GM21360 (cell line): ENCODE measurements around the gene RPLP1.

ENCODE experiments used
- ATAC-seq: cut with Tn5 transposase; IDR thresholded peaks from one replicate; pipeline ENCODE4 v1.9.1; 2021; ENCODE audit warnings: mild to moderate bottlenecking, moderate library complexity; ENCODE audit not compliant: unreplicated experiment

The RPLP1 gene

DNA sequence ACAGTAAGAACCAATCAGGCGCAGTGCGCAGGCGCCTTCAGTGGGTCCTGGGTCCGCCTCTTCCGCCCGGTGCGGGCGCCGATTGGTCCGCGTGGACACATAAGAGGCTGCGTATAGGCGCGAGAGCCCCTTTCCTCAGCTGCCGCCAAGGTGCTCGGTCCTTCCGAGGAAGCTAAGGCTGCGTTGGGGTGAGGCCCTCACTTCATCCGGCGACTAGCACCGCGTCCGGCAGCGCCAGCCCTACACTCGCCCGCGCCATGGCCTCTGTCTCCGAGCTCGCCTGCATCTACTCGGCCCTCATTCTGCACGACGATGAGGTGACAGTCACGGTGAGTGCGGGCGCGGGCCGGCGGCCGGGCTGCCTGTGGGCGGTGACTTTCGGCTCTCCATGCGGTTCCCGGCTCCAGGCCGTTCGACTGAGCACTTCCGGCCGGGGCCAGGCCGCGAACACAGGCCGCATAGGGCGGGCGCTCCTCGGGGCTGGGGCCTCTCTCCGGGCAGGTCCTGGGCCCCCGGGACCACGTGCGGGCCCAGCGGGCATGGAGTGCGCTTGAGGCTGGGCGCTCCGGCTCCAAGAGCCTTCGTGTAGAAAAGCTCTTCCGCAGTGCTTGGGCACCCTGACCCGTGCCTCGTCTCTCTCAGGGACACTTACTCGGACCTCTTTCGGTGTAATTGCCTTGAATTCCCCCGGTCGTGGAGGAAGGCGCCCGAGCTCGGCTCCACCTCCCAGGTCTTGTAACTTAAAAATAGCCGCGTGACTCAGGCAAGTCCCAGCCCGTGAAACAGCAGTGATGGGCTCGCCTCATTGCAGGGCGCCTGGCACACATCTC is at the start of gene RPLP1:
Gene RPLP1, plus strand, starts transcription at position 127 of the 830 bp plus-strand sequence. Its CDS starts 131 bp downstream, at position 258.
- peak; percentile 80 for ATAC-seq

GRCh38 chr15:69403594-69403993 is 49.0 kb upstream of the RPLP1 start:
- no peak for ATAC-seq

DNA sequence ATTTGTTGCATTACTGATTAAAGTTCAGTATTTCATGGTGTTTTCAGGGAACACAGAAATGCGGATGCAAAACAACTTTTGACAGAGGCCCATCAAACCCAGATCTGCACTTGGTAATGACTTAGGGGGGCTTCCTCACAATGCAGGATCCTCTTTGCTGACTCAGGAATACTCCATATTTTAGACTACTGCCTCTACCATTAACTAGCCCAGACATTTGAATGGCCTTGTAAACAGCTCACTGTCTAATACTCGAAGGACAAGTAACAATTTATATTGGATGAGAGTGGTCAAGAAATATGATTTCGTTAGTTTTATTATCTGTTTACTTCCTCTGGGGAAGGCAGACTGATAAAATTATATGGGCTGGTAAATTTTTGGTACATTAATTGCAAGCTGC is 47.5 kb upstream of the RPLP1 start:
- ATAC-seq: no peak

- no peak for ATAC-seq
These were observed 44.8 kb upstream of the RPLP1 start for GRCh38 chr15:69407719-69408400.

GRCh38 chr15:69408841-69409240 is 43.8 kb upstream of the RPLP1 start:
- no peak for ATAC-seq

- no peak for ATAC-seq
These were observed 42.3 kb upstream of the RPLP1 start for GRCh38 chr15:69410248-69410874.

GRCh38 chr15:69412274-69412673 is 40.3 kb upstream of the RPLP1 start:
- ATAC-seq: no peak

DNA sequence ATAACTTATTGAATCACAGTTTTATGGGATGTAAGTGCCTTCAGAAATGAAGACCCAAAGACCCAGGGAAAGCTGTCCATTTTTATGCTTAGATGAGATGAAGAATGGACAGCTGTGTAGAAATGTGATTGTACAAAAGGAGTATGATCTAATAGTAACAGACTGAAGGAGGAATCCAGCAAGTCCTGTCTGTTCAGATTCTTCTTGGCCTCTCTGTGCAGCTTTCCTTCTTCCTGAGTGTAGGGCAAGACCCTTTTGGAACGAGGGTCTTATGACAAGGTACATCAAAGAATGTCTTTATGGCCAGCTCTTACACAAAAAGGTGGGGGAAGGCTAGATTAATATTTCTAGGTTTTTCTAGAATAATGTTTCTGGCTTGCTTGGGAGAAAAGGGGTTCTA is 39.9 kb upstream of the RPLP1 start:
- no peak for ATAC-seq

DNA sequence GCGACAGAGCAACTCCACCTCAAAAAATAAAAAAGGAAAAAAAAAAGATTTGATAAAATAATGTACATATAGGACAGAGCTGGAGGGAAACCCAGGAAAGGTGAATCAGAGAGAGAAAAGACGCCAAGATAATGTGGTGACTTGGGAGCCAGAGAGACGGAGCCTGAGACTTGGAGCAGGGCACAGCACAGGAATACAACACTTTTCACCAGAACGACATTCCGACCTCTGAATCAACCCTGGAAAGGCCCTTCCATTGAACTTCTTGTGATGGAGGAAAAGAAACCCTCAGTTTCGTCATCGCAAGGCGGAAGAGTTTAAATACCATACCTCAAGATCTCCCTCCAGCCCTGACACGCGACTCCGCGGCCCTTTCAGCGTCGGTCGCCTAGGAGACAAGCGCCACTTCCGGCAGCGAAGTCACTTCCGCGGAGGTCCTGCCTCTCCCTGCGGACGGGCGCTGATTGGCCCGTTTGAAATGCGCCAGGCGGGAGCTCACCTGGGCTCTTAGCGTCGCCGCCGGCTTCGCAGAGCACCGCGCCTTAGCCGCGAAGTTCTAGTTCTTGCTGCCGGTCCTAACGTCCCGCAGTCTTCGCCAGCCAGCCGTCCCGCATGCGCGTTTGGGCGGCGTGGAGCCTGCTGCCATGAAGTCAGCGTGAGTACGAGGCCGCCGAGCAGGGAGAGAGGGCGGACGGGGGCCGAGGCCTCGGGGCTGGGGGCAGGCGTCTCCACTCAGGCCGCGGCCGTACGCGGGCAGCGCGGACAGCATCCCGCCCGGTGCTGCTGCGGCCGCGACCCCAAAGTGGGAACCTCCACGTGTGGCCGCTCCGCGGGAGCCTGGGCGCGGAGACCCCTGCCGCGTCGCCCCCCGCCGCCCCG is 38.6 kb upstream of the RPLP1 start, which contains the start of gene KIF23:
Gene KIF23, plus strand, starts transcription at position 528 of the 879 bp plus-strand sequence. Its CDS starts 117 bp downstream, at position 645.
- ATAC-seq: peak; percentile 91

DNA sequence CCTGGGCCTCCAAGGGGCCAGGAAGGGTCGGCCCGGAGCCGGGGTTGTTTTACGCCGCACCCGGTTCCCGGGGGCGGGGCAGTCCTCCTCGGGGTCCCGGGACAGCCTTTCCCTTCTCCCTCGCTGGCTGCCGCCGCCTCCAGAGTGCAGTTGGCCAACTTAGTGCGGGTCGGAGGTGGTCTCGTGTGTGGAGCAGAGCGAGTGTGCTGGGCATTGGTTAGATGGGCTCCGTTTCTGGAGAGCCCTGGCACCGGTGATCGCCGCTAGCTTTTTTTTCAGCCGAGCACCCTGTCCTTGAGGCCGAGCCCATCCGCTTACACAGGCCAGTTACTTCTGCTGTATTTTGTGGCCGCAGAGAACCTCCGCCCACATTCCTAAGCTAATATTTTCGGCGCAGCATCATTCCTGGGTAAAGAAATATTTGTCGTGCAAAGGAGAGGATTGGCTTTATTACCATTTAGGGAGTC is 37.9 kb upstream of the RPLP1 start:
- ATAC-seq: peak; percentile 27

DNA sequence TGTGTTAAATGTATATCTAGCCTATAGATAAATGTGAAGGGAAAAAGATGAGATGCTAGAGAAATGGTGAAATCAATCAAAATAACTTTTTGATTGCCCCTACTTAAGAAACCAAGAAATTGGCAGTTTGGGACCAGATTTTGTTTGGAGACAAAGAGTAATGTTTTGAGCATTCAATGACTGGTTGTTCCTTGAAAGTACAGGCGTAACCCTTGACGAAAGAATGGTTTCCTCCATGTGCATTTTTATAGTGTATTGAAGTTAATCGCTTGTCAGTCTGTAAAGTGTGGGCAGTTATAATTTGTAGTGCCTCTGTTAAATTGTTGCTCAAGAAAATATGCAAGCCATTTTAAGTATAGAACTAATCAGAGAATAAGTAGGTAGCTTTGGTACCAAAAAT is 37.2 kb upstream of the RPLP1 start:
- ATAC-seq: no peak

DNA sequence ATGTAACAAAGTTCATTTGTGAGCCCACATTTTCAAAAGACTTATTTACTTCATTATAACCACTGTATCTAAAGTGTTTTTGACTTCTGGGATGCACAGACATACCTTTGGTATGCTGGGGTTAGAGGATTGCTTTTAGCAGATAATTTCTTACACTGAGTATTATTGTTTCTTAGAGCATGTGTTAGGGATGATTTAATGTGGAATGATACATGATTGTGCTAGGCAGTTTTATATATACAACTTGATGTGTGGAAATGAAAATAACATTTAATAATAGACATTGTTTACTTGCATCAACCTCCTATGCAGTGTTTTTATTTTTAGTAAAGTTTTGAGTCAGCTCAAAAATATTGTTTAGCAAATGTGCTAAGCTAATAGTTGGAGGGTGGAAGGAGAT is 35.0 kb upstream of the RPLP1 start:
- no peak for ATAC-seq

- ATAC-seq: no peak
These were observed 31.1 kb upstream of the RPLP1 start for GRCh38 chr15:69421498-69421897.

DNA sequence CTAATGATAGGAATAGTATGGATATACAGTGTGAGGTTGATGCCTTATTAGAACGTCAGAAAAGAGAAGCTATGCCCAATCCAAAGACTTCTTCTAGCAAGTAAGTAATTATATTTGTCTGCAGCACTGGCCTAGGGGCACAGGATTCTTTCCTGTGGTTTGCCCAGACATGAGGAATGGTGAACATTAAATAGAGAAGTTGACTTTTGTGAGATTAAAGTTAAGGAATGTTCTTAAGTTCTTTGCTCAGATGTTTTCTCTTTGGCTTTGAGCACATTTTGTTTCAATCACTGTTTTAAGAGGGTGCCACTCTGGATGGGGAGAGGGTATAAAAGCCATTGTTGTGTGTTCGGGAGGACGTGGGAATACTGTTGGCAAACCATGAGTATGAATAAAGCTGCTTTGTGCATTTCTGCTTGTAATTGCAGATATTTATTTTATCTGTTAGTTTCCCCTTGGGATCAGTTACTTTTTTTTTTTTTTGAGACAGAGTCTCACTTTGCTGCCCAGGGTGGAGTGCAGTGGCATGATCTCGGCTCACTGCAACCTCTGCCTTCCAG is 30.2 kb upstream of the RPLP1 start:
- no peak for ATAC-seq

DNA sequence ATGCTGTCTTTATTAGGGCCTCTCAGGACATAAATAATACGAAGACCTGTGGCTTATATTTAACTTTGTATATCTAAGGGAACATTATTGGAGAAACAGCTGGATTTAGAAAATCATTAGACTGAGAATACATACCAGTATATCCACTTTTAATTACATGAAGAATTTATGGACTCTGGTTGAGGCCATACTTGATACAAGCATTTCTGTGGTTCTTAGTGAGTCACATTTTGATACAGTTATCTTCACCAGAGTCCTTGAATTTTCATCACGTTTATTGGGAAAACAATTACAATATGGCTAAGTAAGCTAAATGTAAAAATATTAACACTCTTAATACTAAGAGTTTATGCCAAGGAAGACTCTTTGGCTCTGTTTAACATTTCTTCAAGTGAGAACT is 28.6 kb upstream of the RPLP1 start:
- ATAC-seq: no peak

GRCh38 chr15:69424748-69425413 is 27.7 kb upstream of the RPLP1 start:
- no peak for ATAC-seq

- no peak for ATAC-seq
These were observed 18.8 kb upstream of the RPLP1 start for GRCh38 chr15:69433831-69434230.

DNA sequence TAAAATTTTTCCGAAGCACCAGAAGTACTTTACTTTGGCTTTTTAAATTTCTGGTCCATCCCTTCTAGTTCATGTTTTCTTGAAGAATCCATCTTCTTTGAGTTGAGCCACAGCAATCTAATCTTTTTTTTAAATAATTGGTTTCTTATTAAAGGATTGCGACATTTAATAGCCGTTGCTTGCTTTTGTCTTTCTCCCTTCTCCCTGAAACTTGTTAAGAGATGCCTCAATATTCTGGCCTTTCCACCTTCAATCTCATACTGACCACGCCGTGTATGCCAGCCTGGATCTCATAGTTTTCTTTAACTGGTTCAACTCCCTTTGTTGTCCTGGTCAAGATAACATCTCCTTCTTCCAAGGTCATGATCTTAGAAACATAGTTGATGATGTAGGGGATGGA is 18.4 kb upstream of the RPLP1 start:
- no peak for ATAC-seq

GRCh38 chr15:69434679-69435078 is 17.9 kb upstream of the RPLP1 start:
- ATAC-seq: no peak

GRCh38 chr15:69435985-69436384 is 16.6 kb upstream of the RPLP1 start:
- ATAC-seq: no peak
